ENCODE results near the gene ZNF362. TPM values are rescaled to one million over a fixed set of nuclear protein-coding genes. Genes with fewer than 3 reads are reported as not detected.

Gene ZNF362
- total RNA-seq, 1 donor: 14.5 TPM

DNA sequence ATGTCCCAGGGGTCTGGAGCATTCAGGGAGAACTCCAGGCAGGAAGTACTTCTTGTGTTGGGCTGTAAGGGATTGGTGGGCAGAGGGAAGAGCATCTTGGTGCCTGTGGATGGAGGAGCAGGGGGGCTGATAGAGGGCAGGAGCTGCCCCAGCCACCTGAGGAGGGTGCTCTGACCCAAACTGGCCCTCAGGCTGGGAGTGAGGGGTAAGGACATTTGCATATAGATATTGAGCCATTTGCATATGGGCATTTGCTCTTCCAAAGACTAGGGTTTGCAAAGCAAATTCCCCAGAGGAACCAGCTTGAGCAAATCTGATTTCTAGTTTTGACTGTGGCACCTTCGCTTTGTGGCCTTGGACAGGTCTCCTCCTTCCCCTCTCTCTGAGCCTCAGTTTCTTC is 18.2 kb downstream of the ZNF362 start:
- DNase-seq (ENCODE audit: low read depth): no peak
- TF ChIP-seq, protein P1, sequence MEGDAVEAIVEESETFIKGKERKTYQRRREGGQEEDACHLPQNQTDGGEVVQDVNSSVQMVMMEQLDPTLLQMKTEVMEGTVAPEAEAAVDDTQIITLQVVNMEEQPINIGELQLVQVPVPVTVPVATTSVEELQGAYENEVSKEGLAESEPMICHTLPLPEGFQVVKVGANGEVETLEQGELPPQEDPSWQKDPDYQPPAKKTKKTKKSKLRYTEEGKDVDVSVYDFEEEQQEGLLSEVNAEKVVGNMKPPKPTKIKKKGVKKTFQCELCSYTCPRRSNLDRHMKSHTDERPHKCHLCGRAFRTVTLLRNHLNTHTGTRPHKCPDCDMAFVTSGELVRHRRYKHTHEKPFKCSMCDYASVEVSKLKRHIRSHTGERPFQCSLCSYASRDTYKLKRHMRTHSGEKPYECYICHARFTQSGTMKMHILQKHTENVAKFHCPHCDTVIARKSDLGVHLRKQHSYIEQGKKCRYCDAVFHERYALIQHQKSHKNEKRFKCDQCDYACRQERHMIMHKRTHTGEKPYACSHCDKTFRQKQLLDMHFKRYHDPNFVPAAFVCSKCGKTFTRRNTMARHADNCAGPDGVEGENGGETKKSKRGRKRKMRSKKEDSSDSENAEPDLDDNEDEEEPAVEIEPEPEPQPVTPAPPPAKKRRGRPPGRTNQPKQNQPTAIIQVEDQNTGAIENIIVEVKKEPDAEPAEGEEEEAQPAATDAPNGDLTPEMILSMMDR (IDR thresholded peaks at IDR 0.05; ENCODE audit: insufficient read depth, low read length): no peak
- H3K4me3 ChIP-seq (ENCODE audit: low read depth, low read length): no peak overlapping the region

DNA sequence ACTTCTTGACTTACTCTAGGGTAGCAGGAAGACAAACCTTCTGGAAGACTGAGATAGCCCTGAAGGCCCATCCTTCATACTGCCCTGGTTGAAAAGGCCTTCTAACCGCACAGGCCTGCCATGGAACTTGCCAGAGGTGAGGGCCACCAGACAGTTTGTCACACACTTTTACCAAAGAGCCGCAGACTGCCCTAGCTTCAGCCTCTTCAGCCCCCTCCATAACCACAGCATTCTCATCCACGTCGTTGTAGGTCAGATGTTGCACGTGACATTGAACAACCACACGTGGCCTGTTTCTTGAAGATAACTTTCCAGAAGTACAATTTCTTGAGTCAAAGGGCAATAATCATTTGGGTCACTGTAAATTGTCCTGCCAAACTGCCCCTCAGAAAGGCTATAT is 18.9 kb downstream of the ZNF362 start:
- TF ChIP-seq, protein P1 (IDR thresholded peaks at IDR 0.05; ENCODE audit: insufficient read depth, low read length): no peak
- no peak for DNase-seq (ENCODE audit: low read depth)
- no peak overlapping the region for H3K4me3 ChIP-seq (ENCODE audit: low read depth, low read length)

DNA sequence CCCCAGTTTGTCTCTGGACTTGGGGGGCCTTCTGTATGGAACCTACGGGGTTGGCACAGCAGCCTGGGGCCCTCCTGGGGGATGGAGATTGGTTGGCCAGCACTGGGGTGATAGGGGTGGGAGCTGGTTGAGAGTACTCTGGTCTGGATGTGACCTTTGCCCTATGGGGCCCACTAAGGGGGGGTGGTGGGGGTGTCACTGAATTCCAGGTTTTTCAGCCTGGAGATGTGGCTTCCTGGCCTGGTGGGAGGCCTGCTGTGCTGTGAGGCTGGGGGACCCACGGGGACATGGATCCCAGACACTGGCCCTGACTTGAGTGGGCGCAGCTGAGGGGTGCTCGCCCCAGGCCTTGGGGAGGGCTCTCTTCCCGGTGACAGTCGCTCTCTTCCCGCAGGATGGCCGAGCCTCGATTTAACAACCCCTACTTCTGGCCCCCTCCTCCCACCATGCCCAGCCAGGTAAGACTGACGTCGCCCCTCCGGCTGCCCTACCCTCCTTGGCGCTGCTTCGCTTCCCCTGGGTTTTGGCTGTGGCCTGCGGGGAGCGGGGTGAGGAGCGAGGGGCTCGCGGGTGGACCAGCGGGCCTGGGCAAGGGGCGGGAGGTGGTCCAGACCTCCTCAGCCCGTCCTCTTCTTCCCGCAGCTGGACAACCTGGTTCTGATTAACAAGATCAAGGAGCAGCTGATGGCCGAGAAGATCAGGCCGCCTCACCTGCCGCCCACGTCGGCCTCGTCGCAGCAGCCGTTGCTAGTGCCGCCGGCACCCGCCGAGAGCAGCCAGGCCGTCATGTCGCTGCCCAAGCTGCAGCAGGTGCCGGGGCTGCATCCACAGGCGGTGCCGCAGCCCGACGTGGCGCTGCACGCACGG is 19.6 kb downstream of the ZNF362 start:
- TF ChIP-seq, protein P1 (IDR thresholded peaks at IDR 0.05; ENCODE audit: insufficient read depth, low read length): no peak
- H3K4me3 ChIP-seq (ENCODE audit: low read depth, low read length): no peak overlapping the region
- DNase-seq (ENCODE audit: low read depth): no peak

DNA sequence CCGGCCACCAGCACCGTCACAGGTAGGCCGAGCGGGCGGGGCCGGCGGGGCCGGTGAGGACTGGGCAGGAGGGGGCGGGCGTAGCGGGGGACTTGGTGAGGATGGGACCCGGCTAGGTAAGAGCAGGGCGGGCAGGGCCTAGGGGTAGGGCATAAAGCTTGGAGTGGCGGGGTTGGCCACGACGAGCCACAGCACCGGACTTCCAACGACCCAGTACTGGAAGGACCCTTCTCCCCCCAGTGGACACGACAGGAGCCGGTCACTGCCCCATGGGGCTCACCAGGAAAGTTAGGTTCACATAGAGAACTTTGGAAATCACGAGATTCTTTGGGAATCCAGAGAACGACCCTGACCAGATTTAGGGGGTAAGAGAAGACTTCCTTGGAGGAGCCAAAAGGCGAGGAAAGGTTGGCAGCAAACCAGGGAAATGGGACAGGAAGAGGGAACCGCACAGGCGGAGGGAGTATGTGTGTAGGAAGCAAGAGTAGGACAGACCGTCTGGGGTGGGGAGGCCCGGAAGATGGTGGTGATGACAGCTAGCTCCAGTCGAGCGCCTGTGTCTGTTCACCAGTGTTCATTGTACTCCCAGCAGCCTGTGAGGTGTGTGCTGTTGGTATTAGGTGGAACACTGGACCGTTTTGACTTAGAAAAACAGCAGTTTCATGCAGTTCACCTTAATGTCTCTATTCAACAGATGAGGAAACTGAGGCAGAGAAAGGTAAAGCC is 20.4 kb downstream of the ZNF362 start:
- DNase-seq (ENCODE audit: low read depth): no peak
- TF ChIP-seq, protein P1 (IDR thresholded peaks at IDR 0.05; ENCODE audit: insufficient read depth, low read length): no peak
- H3K4me3 ChIP-seq (ENCODE audit: low read depth, low read length): no peak overlapping the region

DNA sequence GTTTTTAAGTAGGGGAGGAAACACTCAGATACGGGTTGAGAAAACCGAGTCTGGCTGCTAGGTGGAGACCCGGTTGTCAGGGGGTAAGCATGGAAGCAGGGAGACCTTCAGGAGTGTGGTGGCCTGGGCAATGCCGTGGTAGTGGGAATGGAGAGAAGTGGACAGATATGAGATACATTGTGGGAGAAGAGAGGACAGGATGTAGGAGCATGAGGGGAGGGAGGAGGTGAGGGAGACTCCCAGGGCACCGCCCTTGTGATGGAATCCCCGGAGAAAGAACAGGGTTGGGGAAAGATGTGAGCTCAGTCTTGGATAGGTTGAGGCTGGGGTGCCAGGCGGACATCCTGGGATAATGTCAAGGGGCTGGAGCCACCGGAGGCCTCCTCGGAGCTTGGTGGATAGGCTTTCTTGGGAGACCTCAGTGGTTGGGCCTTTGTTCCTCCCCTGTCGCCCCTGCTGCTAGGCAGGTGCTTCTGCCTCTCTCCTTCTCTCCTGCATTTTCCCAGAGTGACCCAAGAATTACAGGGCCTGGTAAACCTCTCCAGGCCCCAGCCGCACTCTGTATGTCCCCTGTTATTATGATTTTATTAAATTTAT is 21.3 kb downstream of the ZNF362 start:
- TF ChIP-seq, protein P1 (IDR thresholded peaks at IDR 0.05; ENCODE audit: insufficient read depth, low read length): no peak
- DNase-seq (ENCODE audit: low read depth): no peak
- H3K4me3 ChIP-seq (ENCODE audit: low read depth, low read length): no peak overlapping the region

DNA sequence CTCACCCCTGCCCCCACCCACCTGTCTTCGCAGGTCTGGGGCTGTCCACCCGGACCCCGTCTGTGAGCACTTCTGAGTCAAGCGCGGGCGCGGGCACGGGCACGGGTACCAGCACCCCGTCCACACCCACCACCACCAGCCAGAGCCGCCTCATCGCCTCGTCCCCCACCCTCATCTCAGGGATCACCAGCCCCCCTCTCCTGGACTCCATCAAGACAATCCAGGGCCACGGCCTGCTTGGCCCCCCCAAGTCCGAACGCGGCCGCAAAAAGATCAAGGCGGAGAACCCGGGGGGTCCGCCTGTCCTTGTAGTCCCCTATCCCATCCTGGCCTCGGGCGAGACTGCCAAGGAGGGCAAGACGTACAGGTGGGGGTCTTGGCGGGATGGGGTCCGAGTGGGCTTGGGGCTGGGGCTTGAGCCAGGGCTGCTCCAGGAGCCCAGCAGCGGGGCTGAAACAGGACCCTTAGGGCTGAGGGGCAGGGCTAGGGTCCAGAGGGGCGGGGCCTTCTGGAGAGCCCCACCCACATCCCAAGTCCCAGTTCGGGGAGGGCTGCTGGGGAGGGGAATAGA is 23.9 kb downstream of the ZNF362 start:
- no peak for DNase-seq (ENCODE audit: low read depth)
- no peak overlapping the region for H3K4me3 ChIP-seq (ENCODE audit: low read depth, low read length)

More for the DNA sequence above, 23.9 kb downstream of the ZNF362 start:
- TF ChIP-seq, protein P1 (IDR thresholded peaks at IDR 0.05; ENCODE audit: insufficient read depth, low read length): no peak

Data from fibroblast of the aortic adventitia (primary cell).